ENCODE results near the gene TH. TPM values are rescaled to one million over a fixed set of nuclear protein-coding genes. Genes with fewer than 3 reads are reported as not detected.

The TH gene
- total RNA-seq, 6 donors from 2014 or later: not detected

GRCh38 chr11:2129308-2129698 lies 42.3 kb downstream of the TH start:
- H3K27me3 ChIP-seq: peaks cover 0 to 5% (median 1%) of the 10 kb centered on the region in 4 donors
- no peaks in the 10 kb centered on the region for H3K36me3 ChIP-seq
- no peaks in the 10 kb centered on the region for H3K9me3 ChIP-seq
- TF ChIP-seq POLR2A (IDR thresholded peaks at IDR 0.05) (no peak), CTCF (IDR thresholded peaks at IDR 0.05) (no peak), EP300 (IDR thresholded peaks at IDR 0.05) (no peak), POLR2AphosphoS5 (IDR thresholded peaks at IDR 0.05) (no peak)
- no peaks in the 10 kb centered on the region for H3K4me1 ChIP-seq
- ATAC-seq (ENCODE audit: low FRiP score in 2 of 2) (no peak), DNase-seq (peak in 1 of 2 donors; percentile 51)
- H3K27ac ChIP-seq: no peak overlapping the region
- H3K4me3 ChIP-seq: no peak overlapping the region
- WGBS, 2 donors: 94 to 95% methylated on average over 12 to 17 of the region's 17 CpGs

- Histone ChIP-seq H3K9me3 (no peaks in the 10 kb centered on the region), H3K4me1 (no peaks in the 10 kb centered on the region), H3K27me3 (peaks cover 0 to 5% (median 0%) of the 10 kb centered on the region in 4 donors), H3K36me3 (no peaks in the 10 kb centered on the region), H3K27ac (no peak overlapping the region), H3K4me3 (no peak overlapping the region)
- ATAC-seq (ENCODE audit: low FRiP score in 2 of 2) (no peak), DNase-seq (no peak)
- TF ChIP-seq POLR2AphosphoS5 (IDR thresholded peaks at IDR 0.05) (no peak), CTCF (IDR thresholded peaks at IDR 0.05) (no peak), EP300 (IDR thresholded peaks at IDR 0.05) (no peak), POLR2A (IDR thresholded peaks at IDR 0.05) (no peak)
- WGBS, 2 donors: 85 to 86% methylated on average over 11 to 12 of the region's 12 CpGs
Measured at GRCh38 chr11:2128511-2129307, 42.9 kb downstream of the TH start.

GRCh38 chr11:2128130-2128510 lies 43.5 kb downstream of the TH start:
- H3K27me3 ChIP-seq: peaks cover 0 to 5% (median 0%) of the 10 kb centered on the region in 4 donors
- WGBS, 2 donors: 85 to 94% methylated on average over 6 to 7 of the region's 7 CpGs
- no peak overlapping the region for H3K4me3 ChIP-seq

GRCh38 chr11:2127482-2128129 lies 44.0 kb downstream of the TH start:
- H3K4me3 ChIP-seq: no peak overlapping the region
- 84 to 86% methylated on average over 7 to 8 of the region's 8 CpGs for WGBS, 2 donors
- DNase-seq (peak in 1 of 2 donors; percentile 57), ATAC-seq (ENCODE audit: low FRiP score in 2 of 2) (no peak)
- TF ChIP-seq POLR2AphosphoS5 (IDR thresholded peaks at IDR 0.05): no peak
- TF ChIP-seq POLR2A (IDR thresholded peaks at IDR 0.05): no peak
- TF ChIP-seq CTCF (IDR thresholded peaks at IDR 0.05): no peak
- TF ChIP-seq EP300 (IDR thresholded peaks at IDR 0.05): no peak
- no peak overlapping the region for H3K27ac ChIP-seq
- H3K27me3 ChIP-seq: peaks cover 0 to 2% (median 0%) of the 10 kb centered on the region in 4 donors
- no peaks in the 10 kb centered on the region for H3K4me1 ChIP-seq
- H3K36me3 ChIP-seq: no peaks in the 10 kb centered on the region
- H3K9me3 ChIP-seq: no peaks in the 10 kb centered on the region

More at GRCh38 chr11:2128130-2128510, 43.5 kb downstream of the TH start:
- Histone ChIP-seq H3K4me1 (no peaks in the 10 kb centered on the region), H3K27ac (no peak overlapping the region), H3K36me3 (no peaks in the 10 kb centered on the region), H3K9me3 (no peaks in the 10 kb centered on the region)
- DNase-seq: peak in 1 of 2 donors; percentile 66
- TF ChIP-seq POLR2AphosphoS5 (IDR thresholded peaks at IDR 0.05): no peak
- no peak for TF ChIP-seq POLR2A (IDR thresholded peaks at IDR 0.05)
- no peak for TF ChIP-seq CTCF (IDR thresholded peaks at IDR 0.05)
- TF ChIP-seq EP300 (IDR thresholded peaks at IDR 0.05): no peak
- no peak for ATAC-seq (ENCODE audit: low FRiP score in 2 of 2)

All from upper lobe of left lung (tissue), 6 donors.